Heart left ventricle (tissue), 13 donors: ENCODE results near the gene ZNF429.

ENCODE experiments used
- POLR2A ChIP-seq, 2 donors: fragments of 450-650 bp; IDR thresholded peaks; one replicate each; pipeline ENCODE4 v1.6.1; 2017; ENCODE audit warnings: antibody characterized with exemption in 2 of 2, mild to moderate bottlenecking in 2 of 2, moderate library complexity in 2 of 2
- TF ChIP-seq, protein P1 (sequence below), 12 donors: fragments of 200-600 bp; sonication (generic) in 4 of 12; IDR thresholded peaks; one replicate each; pipeline versions ENCODE4 v1.5.0 to v1.8.0; 2018 to 2022; ENCODE audit warnings: antibody characterized with exemption in 12 of 12, mild to moderate bottlenecking in 5 of 12
- donor health status: ischemic (EF 13 %, LVEDD 7.1; RV severe dilation, severe dysfunction).
- donor health status: DM: no; HTN: yes; CAD: no.
- donor health status: DM: no; HTN: no; CAD: no.
- donor health status: ischemic (EF 25% LVEDD 6.9; RV normal size, moderate dysfunction).
- donor health status: ischemic (EF 25% LVEDD 5.7; RV mildly dilated, moderate dysfunction).
- donor health status: ischemic (EF 35%, LVEDD 5.7; RV mildly dilated, moderate dysfunction).
- donor health status: nonischemic (EF 11% LVEDD 7.7; RV severe dilation, severe dysfunction).
- donor health status: DM: yes; HTN: yes; CAD: no.
- donor health status: PGD.
- donor health status: ischemic (EF 29% LVEDD 5.4; RV normal size, mild dysfunction).
- donor health status: nonischemic (EF 23%, LVEDD 6.1; RV moderate dilation, normal function).

GRCh38 chr19:21460686-21461085 lies 44.7 kb upstream of the ZNF429 start:
- TF ChIP-seq, protein P1, sequence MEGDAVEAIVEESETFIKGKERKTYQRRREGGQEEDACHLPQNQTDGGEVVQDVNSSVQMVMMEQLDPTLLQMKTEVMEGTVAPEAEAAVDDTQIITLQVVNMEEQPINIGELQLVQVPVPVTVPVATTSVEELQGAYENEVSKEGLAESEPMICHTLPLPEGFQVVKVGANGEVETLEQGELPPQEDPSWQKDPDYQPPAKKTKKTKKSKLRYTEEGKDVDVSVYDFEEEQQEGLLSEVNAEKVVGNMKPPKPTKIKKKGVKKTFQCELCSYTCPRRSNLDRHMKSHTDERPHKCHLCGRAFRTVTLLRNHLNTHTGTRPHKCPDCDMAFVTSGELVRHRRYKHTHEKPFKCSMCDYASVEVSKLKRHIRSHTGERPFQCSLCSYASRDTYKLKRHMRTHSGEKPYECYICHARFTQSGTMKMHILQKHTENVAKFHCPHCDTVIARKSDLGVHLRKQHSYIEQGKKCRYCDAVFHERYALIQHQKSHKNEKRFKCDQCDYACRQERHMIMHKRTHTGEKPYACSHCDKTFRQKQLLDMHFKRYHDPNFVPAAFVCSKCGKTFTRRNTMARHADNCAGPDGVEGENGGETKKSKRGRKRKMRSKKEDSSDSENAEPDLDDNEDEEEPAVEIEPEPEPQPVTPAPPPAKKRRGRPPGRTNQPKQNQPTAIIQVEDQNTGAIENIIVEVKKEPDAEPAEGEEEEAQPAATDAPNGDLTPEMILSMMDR (IDR thresholded peaks at IDR 0.05) = no peak
- TF ChIP-seq POLR2A (IDR thresholded peaks at IDR 0.05) = no peak
